Middle frontal gyrus (tissue), 1 donor: ENCODE data around the gene PDE11A.
A peak's percentile ranks its signal among the peaks of the same experiment; 100 is the strongest.

Source experiments
- DNase-seq: peaks from one replicate; pipeline ENCODE4 v3.0.0-alpha.2; 2015; ENCODE audit warnings: low spot score; ENCODE audit errors: extremely low spot score

The PDE11A gene

GRCh38 chr2:177763531-177764265 lies 308.9 kb downstream of the PDE11A start:
- no peak for DNase-seq

- DNase-seq, result no peak
Measured at GRCh38 chr2:177759443-177759842, 313.1 kb downstream of the PDE11A start.

GRCh38 chr2:177758591-177759371 lies 313.8 kb downstream of the PDE11A start:
- DNase-seq, result peak; percentile 71

GRCh38 chr2:177756336-177756735 lies 316.2 kb downstream of the PDE11A start:
- no peak for DNase-seq

GRCh38 chr2:177754492-177754873 lies 318.1 kb downstream of the PDE11A start:
- DNase-seq, result no peak

- DNase-seq, result peak; percentile 36
Measured at GRCh38 chr2:177753682-177754491, 318.7 kb downstream of the PDE11A start.

- no peak for DNase-seq
Measured at GRCh38 chr2:177748360-177748759, 324.2 kb downstream of the PDE11A start.

GRCh38 chr2:177747384-177747783 lies 325.2 kb downstream of the PDE11A start:
- DNase-seq, result no peak

GRCh38 chr2:177746358-177746757 lies 326.2 kb downstream of the PDE11A start:
- no peak for DNase-seq

GRCh38 chr2:177745531-177745930 lies 327.0 kb downstream of the PDE11A start:
- DNase-seq, result no peak

- no peak for DNase-seq
Measured at GRCh38 chr2:177742851-177743250, 329.7 kb downstream of the PDE11A start.

- DNase-seq, result no peak
Measured at GRCh38 chr2:177741866-177742265, 330.7 kb downstream of the PDE11A start.

GRCh38 chr2:177740700-177741099 lies 331.9 kb downstream of the PDE11A start:
- DNase-seq, result no peak

- no peak for DNase-seq
Measured at GRCh38 chr2:177738461-177739235, 333.9 kb downstream of the PDE11A start.

GRCh38 chr2:177735318-177735803 lies 337.2 kb downstream of the PDE11A start:
- no peak for DNase-seq

- DNase-seq, result no peak
Measured at GRCh38 chr2:177733322-177733855, 339.2 kb downstream of the PDE11A start.

GRCh38 chr2:177731384-177731783 lies 341.2 kb downstream of the PDE11A start:
- DNase-seq, result no peak

GRCh38 chr2:177730792-177731191 lies 341.8 kb downstream of the PDE11A start:
- DNase-seq, result no peak

GRCh38 chr2:177730363-177730762 lies 342.2 kb downstream of the PDE11A start:
- no peak for DNase-seq

- no peak for DNase-seq
Measured at GRCh38 chr2:177728920-177729319, 343.7 kb downstream of the PDE11A start.

GRCh38 chr2:177728399-177728765 lies 344.2 kb downstream of the PDE11A start:
- no peak for DNase-seq
